ENCODE measurements around the gene MINDY2.
"Not testable (repeated sequence)": the region's sequence is repeated elsewhere in the genome, so short reads cannot be mapped to it uniquely, and the experiment has no call there.

MINDY2 gene

DNA sequence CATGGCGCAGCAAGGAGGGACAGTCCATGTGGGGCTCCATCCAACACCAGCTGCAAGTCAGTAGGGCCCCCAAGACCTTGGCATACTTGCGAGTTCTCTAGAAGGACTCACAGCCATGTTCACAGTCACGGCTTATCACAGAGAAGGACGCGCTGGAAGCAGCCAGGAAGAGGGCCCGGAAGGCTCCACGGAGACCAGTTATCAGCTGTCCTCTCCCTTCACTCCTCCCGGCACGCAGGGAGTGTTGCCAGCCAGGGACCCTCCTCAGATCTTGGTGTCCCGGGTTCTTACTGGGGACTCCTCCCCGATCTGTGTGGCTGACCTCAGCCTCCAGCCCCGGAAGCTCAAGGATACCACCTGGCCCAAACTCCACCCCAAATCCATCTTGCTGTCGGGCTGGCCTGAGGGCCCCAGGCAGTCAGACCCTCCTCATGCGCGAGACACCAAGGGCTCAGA lies 94.4 kb downstream of the MINDY2 start:
- Histone ChIP-seq H3K4me3 (ENCODE audit: low read depth, low read length) (peak overlapping the region; percentile 47), H3K4me1 (ENCODE audit: control insufficient read depth, insufficient read depth, low read length) (peaks cover 13% of the 10 kb centered on the region), H3K27ac (ENCODE audit: low read depth, low read length) (no peak overlapping the region), H3K9ac (ENCODE audit: low read length) (peak overlapping the region; percentile 69), H3K9me3 (ENCODE audit: control insufficient read depth, insufficient read depth, low read depth, low read length) (no peaks in the 10 kb centered on the region), H3K27me3 (ENCODE audit: control insufficient read depth, insufficient read depth, low read length) (no peaks in the 10 kb centered on the region), H3K36me3 (ENCODE audit: control insufficient read depth, insufficient read depth, low read length) (no peaks in the 10 kb centered on the region)

DNA sequence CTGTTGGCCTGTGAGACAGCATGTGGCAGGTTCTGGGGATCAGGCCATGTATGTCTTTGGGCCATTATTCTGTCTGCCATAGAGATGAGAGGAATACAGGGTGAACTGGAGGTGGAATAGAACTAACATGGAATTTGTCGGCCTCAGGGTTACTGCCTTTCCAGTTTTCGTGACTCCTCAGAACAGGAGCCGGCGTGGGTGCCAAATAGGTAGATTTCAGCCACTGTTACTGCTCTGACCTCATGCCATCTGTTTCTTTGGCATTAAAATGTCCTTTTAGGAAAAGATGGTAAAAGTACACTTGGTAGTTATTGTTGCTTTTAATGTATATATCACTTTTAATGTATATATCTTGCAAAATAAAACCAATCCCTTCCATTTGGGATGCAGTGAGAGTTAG lies 96.8 kb downstream of the MINDY2 start:
- H3K27me3 ChIP-seq (ENCODE audit: control insufficient read depth, insufficient read depth, low read length), result no peaks in the 10 kb centered on the region
- peaks cover 13% of the 10 kb centered on the region for H3K4me1 ChIP-seq (ENCODE audit: control insufficient read depth, insufficient read depth, low read length)
- no peak overlapping the region for H3K4me3 ChIP-seq (ENCODE audit: low read depth, low read length)
- H3K9ac ChIP-seq (ENCODE audit: low read length), result no peak overlapping the region
- H3K9me3 ChIP-seq (ENCODE audit: control insufficient read depth, insufficient read depth, low read depth, low read length), result no peaks in the 10 kb centered on the region
- no peaks in the 10 kb centered on the region for H3K36me3 ChIP-seq (ENCODE audit: control insufficient read depth, insufficient read depth, low read length)
- no peak overlapping the region for H3K27ac ChIP-seq (ENCODE audit: low read depth, low read length)

- Histone ChIP-seq H3K4me3 (ENCODE audit: low read depth, low read length) (no peak overlapping the region), H3K36me3 (ENCODE audit: control insufficient read depth, insufficient read depth, low read length) (no peaks in the 10 kb centered on the region), H3K4me1 (ENCODE audit: control insufficient read depth, insufficient read depth, low read length) (peaks cover 2% of the 10 kb centered on the region), H3K9me3 (ENCODE audit: control insufficient read depth, insufficient read depth, low read depth, low read length) (no peaks in the 10 kb centered on the region), H3K9ac (ENCODE audit: low read length) (no peak overlapping the region), H3K27me3 (ENCODE audit: control insufficient read depth, insufficient read depth, low read length) (no peaks in the 10 kb centered on the region), H3K27ac (ENCODE audit: low read depth, low read length) (no peak overlapping the region)
Observed at GRCh38 chr15:58870451-58870850, 99.3 kb downstream of the MINDY2 start.

GRCh38 chr15:58873267-58873666 lies 102.2 kb downstream of the MINDY2 start:
- Histone ChIP-seq H3K9ac (ENCODE audit: low read length) (no peak overlapping the region), H3K4me1 (ENCODE audit: control insufficient read depth, insufficient read depth, low read length) (no peaks in the 10 kb centered on the region), H3K27me3 (ENCODE audit: control insufficient read depth, insufficient read depth, low read length) (no peaks in the 10 kb centered on the region), H3K36me3 (ENCODE audit: control insufficient read depth, insufficient read depth, low read length) (peaks cover 18% of the 10 kb centered on the region), H3K9me3 (ENCODE audit: control insufficient read depth, insufficient read depth, low read depth, low read length) (no peaks in the 10 kb centered on the region), H3K4me3 (ENCODE audit: low read depth, low read length) (no peak overlapping the region), H3K27ac (ENCODE audit: low read depth, low read length) (no peak overlapping the region)

DNA sequence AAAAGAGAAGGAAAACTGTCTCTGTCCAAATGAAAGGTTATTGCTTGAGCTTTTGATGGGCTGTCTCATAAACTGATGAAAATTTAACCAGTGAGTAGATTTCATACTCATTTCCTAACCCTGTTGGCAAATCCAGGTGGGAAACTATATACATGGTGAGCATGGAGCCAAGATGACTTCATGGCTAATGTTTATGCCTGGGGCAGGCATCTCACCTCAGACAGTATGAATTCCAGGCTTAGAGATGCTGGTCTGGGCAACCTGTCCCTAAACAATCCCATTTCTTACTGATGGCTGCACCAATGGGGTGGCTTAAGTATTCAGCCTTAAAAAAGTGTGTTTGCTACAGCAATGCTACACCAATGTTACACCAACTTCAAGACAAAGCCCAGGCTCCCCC lies 104.2 kb downstream of the MINDY2 start:
- Histone ChIP-seq H3K9ac (ENCODE audit: low read length) (no peak overlapping the region), H3K4me1 (ENCODE audit: control insufficient read depth, insufficient read depth, low read length) (no peaks in the 10 kb centered on the region), H3K9me3 (ENCODE audit: control insufficient read depth, insufficient read depth, low read depth, low read length) (no peaks in the 10 kb centered on the region), H3K27ac (ENCODE audit: low read depth, low read length) (no peak overlapping the region), H3K4me3 (ENCODE audit: low read depth, low read length) (no peak overlapping the region), H3K27me3 (ENCODE audit: control insufficient read depth, insufficient read depth, low read length) (no peaks in the 10 kb centered on the region), H3K36me3 (ENCODE audit: control insufficient read depth, insufficient read depth, low read length) (peaks cover 39% of the 10 kb centered on the region)

DNA sequence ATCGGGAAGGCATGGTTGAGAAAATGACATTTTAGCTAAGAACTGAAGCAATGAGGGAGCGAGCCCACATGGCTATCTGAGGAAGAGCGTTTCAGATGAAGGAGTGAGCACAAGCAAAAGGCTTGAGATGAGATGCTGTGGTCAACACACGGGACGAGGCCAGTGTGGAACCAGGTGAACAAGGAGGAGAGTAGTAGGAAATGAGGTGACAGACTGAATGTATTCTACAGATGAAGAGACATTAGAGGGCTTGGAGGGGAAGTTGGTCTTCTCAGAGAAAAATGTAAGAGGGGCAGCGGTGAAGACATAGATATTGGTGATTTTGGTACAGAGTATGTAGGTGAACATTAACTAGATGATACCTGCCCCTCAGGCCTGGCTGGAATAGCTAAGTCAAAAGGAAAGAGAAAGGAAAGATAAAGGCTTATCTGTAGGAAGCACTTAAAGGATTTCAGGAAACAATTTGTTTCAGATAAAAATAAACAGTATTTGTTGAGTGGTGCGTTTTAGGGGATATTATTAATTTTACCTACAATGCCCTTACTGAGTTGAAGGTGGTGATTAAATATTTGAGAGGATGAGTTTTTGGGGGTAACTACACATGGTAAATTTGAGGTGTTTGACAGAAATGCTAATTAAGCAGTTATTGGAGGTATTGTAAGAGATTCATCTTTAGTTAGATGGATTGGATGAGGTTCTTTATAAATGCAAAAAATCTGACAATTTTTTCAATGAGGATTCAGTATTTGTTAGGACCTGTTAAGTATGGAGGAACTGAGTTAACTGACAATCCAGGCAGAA lies 105.4 kb downstream of the MINDY2 start:
- no peaks in the 10 kb centered on the region for H3K4me1 ChIP-seq (ENCODE audit: control insufficient read depth, insufficient read depth, low read length)
- no peaks in the 10 kb centered on the region for H3K9me3 ChIP-seq (ENCODE audit: control insufficient read depth, insufficient read depth, low read depth, low read length)
- H3K4me3 ChIP-seq (ENCODE audit: low read depth, low read length), result no peak overlapping the region
- H3K36me3 ChIP-seq (ENCODE audit: control insufficient read depth, insufficient read depth, low read length), result peaks cover 50% of the 10 kb centered on the region
- H3K27ac ChIP-seq (ENCODE audit: low read depth, low read length), result no peak overlapping the region
- H3K9ac ChIP-seq (ENCODE audit: low read length), result no peak overlapping the region
- no peaks in the 10 kb centered on the region for H3K27me3 ChIP-seq (ENCODE audit: control insufficient read depth, insufficient read depth, low read length)

DNA sequence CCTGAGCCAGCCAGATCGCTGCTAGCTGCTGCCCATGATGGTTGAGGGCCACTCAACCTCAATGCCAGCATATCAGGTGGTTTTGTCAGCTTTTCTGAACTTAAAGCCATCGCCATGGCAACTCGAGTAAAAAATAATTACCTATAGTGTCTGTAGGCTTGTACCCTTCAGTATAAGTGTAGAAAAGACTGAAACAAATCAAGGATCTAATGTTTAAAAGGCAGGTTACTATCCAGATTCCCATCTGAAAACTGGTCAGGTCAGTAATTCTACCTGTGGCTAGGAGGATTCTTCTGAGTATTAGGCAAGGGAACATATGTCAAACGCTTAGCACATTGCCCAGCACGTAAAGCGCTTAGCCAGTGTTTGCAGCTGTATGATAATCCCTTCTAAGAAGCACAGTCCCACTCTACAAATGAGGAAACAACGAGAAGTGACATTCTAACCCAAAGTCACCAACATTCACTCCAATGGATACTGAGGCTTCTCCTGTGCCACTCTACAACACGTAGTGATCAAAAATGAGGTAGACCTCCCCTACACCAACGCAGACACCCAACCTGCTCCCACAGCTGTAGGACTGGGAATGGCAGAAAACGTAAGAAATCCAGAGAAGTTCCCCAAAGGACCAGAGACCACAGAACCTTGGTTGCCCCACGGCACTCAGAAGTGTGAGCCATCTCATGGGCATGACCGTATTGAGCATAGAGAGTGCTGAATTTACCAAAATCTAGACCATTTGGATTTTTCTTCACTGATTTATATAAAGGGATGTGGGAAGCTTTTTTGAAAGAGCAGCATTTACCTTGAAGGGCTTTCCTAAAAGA lies 107.1 kb downstream of the MINDY2 start:
- Histone ChIP-seq H3K9me3 (ENCODE audit: control insufficient read depth, insufficient read depth, low read depth, low read length) (no peaks in the 10 kb centered on the region), H3K27me3 (ENCODE audit: control insufficient read depth, insufficient read depth, low read length) (no peaks in the 10 kb centered on the region), H3K9ac (ENCODE audit: low read length) (no peak overlapping the region), H3K27ac (ENCODE audit: low read depth, low read length) (no peak overlapping the region), H3K4me1 (ENCODE audit: control insufficient read depth, insufficient read depth, low read length) (no peaks in the 10 kb centered on the region), H3K36me3 (ENCODE audit: control insufficient read depth, insufficient read depth, low read length) (peaks cover 67% of the 10 kb centered on the region), H3K4me3 (ENCODE audit: low read depth, low read length) (no peak overlapping the region)

- H3K27me3 ChIP-seq (ENCODE audit: control insufficient read depth, insufficient read depth, low read length), result no peaks in the 10 kb centered on the region
- H3K4me3 ChIP-seq (ENCODE audit: low read depth, low read length), result no peak overlapping the region
- peaks cover 86% of the 10 kb centered on the region for H3K36me3 ChIP-seq (ENCODE audit: control insufficient read depth, insufficient read depth, low read length)
- no peaks in the 10 kb centered on the region for H3K9me3 ChIP-seq (ENCODE audit: control insufficient read depth, insufficient read depth, low read depth, low read length)
- H3K9ac ChIP-seq (ENCODE audit: low read length), result no peak overlapping the region
- H3K27ac ChIP-seq (ENCODE audit: low read depth, low read length), result no peak overlapping the region
- no peaks in the 10 kb centered on the region for H3K4me1 ChIP-seq (ENCODE audit: control insufficient read depth, insufficient read depth, low read length)
Observed at GRCh38 chr15:58880320-58880719, 109.2 kb downstream of the MINDY2 start.

DNA sequence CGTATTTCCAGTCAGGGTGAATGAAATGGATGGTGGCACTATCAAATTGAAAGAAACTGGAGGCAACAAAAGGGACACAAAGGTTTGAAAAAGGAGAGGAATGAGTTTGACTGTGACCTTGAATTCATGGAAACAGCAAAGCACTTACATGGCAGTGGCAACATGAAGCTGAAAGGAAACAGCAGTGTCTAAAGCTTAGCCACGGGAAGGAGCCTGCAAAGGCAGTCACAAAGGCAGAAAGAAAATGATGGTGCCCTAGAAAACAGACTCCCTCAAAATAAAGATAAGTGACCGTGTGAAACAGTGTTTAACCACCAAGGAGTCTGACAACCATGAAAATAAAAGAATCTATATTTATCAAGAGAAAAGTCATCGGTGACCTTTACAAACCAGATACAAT lies 111.1 kb downstream of the MINDY2 start:
- peaks cover 93% of the 10 kb centered on the region for H3K36me3 ChIP-seq (ENCODE audit: control insufficient read depth, insufficient read depth, low read length)
- H3K27me3 ChIP-seq (ENCODE audit: control insufficient read depth, insufficient read depth, low read length), result no peaks in the 10 kb centered on the region
- no peaks in the 10 kb centered on the region for H3K9me3 ChIP-seq (ENCODE audit: control insufficient read depth, insufficient read depth, low read depth, low read length)
- no peaks in the 10 kb centered on the region for H3K4me1 ChIP-seq (ENCODE audit: control insufficient read depth, insufficient read depth, low read length)
- no peak overlapping the region for H3K4me3 ChIP-seq (ENCODE audit: low read depth, low read length)
- H3K27ac ChIP-seq (ENCODE audit: low read depth, low read length), result no peak overlapping the region
- no peak overlapping the region for H3K9ac ChIP-seq (ENCODE audit: low read length)

- H3K9ac ChIP-seq (ENCODE audit: low read length); H3K9me3 ChIP-seq (ENCODE audit: control insufficient read depth, insufficient read depth, low read depth, low read length); H3K27me3 ChIP-seq (ENCODE audit: control insufficient read depth, insufficient read depth, low read length); H3K4me3 ChIP-seq (ENCODE audit: low read depth, low read length); H3K4me1 ChIP-seq (ENCODE audit: control insufficient read depth, insufficient read depth, low read length); H3K27ac ChIP-seq (ENCODE audit: low read depth, low read length): not testable (repeated sequence)
- H3K36me3 ChIP-seq (ENCODE audit: control insufficient read depth, insufficient read depth, low read length), result peaks cover 97% of the 10 kb centered on the region
Observed at GRCh38 chr15:58883926-58884325, 112.8 kb downstream of the MINDY2 start.

- Histone ChIP-seq H3K4me1 (ENCODE audit: control insufficient read depth, insufficient read depth, low read length) (no peaks in the 10 kb centered on the region), H3K27ac (ENCODE audit: low read depth, low read length) (no peak overlapping the region), H3K9me3 (ENCODE audit: control insufficient read depth, insufficient read depth, low read depth, low read length) (no peaks in the 10 kb centered on the region), H3K27me3 (ENCODE audit: control insufficient read depth, insufficient read depth, low read length) (no peaks in the 10 kb centered on the region), H3K36me3 (ENCODE audit: control insufficient read depth, insufficient read depth, low read length) (peaks cover 97% of the 10 kb centered on the region), H3K9ac (ENCODE audit: low read length) (no peak overlapping the region), H3K4me3 (ENCODE audit: low read depth, low read length) (no peak overlapping the region)
Observed at GRCh38 chr15:58886921-58887320, 115.8 kb downstream of the MINDY2 start.

All from HUES6 (cell line).